ENCODE measurements around the gene SYT17.

GRCh38 chr16:19284207-19284606 lies 116.2 kb downstream of the SYT17 start:
- TF ChIP-seq CTCF (IDR thresholded peaks at IDR 0.05; ENCODE audit: low read depth, low read length) (no peak), EZH2phosphoT487 (IDR thresholded peaks at IDR 0.05; ENCODE audit: low read depth) (no peak)

Data from OCI-LY3 (cell line).